Peyer's patch (tissue), 4 donors: ENCODE data around the gene ETF1.

Experiments
- POLR2A ChIP-seq, 2 donors: fragments of 450-650 bp; IDR thresholded peaks; one replicate each; pipeline ENCODE4 v1.5.1; 2017; ENCODE audit warnings: antibody characterized with exemption in 2 of 2, mild to moderate bottlenecking in 2 of 2, moderate library complexity in 2 of 2
- TF ChIP-seq, protein P1 (sequence below), 6 experiments: fragments of 450-650 bp in 4 of 6; fragments of 200-600 bp in 2 of 6; sonication (generic) in 1 of 6; IDR thresholded peaks; one replicate each; pipeline ENCODE4 v1.5.1; 2017 to 2019; ENCODE audit warnings: antibody characterized with exemption in 6 of 6, mild to moderate bottlenecking in 3 of 6, moderate library complexity in 1 of 6

DNA sequence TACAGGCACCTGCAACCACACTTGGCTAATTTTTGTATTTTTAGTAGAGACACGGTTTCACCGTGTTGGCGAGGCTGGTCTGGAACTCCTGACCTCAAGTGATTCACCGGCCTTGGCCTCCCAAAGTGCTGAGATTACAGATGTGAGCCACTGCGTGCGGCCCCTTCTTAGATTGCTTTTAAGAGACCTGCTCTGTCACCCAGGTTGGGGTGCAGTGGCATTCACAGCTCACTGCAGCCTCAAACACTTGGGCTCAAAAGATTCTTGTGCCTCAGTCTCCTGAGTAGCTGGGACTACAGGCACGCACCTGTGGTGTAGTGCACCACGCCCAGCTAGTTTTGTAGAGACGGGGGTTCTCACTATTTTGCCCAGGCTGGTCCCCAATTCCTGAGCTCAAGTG is 21.2 kb upstream of the ETF1 start:
- TF ChIP-seq, protein P1, sequence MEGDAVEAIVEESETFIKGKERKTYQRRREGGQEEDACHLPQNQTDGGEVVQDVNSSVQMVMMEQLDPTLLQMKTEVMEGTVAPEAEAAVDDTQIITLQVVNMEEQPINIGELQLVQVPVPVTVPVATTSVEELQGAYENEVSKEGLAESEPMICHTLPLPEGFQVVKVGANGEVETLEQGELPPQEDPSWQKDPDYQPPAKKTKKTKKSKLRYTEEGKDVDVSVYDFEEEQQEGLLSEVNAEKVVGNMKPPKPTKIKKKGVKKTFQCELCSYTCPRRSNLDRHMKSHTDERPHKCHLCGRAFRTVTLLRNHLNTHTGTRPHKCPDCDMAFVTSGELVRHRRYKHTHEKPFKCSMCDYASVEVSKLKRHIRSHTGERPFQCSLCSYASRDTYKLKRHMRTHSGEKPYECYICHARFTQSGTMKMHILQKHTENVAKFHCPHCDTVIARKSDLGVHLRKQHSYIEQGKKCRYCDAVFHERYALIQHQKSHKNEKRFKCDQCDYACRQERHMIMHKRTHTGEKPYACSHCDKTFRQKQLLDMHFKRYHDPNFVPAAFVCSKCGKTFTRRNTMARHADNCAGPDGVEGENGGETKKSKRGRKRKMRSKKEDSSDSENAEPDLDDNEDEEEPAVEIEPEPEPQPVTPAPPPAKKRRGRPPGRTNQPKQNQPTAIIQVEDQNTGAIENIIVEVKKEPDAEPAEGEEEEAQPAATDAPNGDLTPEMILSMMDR (IDR thresholded peaks at IDR 0.05), result no peak
- no peak for TF ChIP-seq POLR2A (IDR thresholded peaks at IDR 0.05)
